ENCODE data around the gene ABCC6.

Gene ABCC6

GRCh38 chr16:16171332-16171919 is 51.9 kb downstream of the ABCC6 start:
- ChIA-PET POLR2A (ENCODE audit: low non-redundant PET) (no interaction called here), CTCF (no interaction called here)
- H3K27ac ChIP-seq, result no peak overlapping the region
- TF ChIP-seq CTCF (conservative IDR thresholded peaks at IDR 0.05; ENCODE audit: low read depth), result no peak
- no peak for DNase-seq (ENCODE audit: low spot score)

GRCh38 chr16:16169615-16170014 is 53.7 kb downstream of the ABCC6 start:
- CTCF ChIA-PET, result no interaction called here
- POLR2A ChIA-PET (ENCODE audit: low non-redundant PET), result no interaction called here
- H3K27ac ChIP-seq, result no peak overlapping the region
- TF ChIP-seq CTCF (conservative IDR thresholded peaks at IDR 0.05; ENCODE audit: low read depth), result no peak
- no peak for DNase-seq (ENCODE audit: low spot score)

- H3K27ac ChIP-seq, result no peak overlapping the region
- TF ChIP-seq CTCF (conservative IDR thresholded peaks at IDR 0.05; ENCODE audit: low read depth), result no peak
- CTCF ChIA-PET, result no interaction called here
- POLR2A ChIA-PET (ENCODE audit: low non-redundant PET), result no interaction called here
- DNase-seq (ENCODE audit: low spot score), result no peak
These were observed 54.9 kb downstream of the ABCC6 start for GRCh38 chr16:16168431-16168830.

GRCh38 chr16:16167927-16168326 is 55.4 kb downstream of the ABCC6 start:
- no peak for DNase-seq (ENCODE audit: low spot score)
- no peak for TF ChIP-seq CTCF (conservative IDR thresholded peaks at IDR 0.05; ENCODE audit: low read depth)
- ChIA-PET CTCF (no interaction called here), POLR2A (ENCODE audit: low non-redundant PET) (no interaction called here)
- H3K27ac ChIP-seq, result no peak overlapping the region

GRCh38 chr16:16166949-16167348 is 56.3 kb downstream of the ABCC6 start:
- no peak for TF ChIP-seq CTCF (conservative IDR thresholded peaks at IDR 0.05; ENCODE audit: low read depth)
- H3K27ac ChIP-seq, result no peak overlapping the region
- CTCF ChIA-PET, result no interaction called here
- DNase-seq (ENCODE audit: low spot score), result no peak
- POLR2A ChIA-PET (ENCODE audit: low non-redundant PET), result no interaction called here

- no peak for TF ChIP-seq CTCF (conservative IDR thresholded peaks at IDR 0.05; ENCODE audit: low read depth)
- CTCF ChIA-PET, result no interaction called here
- POLR2A ChIA-PET (ENCODE audit: low non-redundant PET), result no interaction called here
- H3K27ac ChIP-seq, result no peak overlapping the region
- DNase-seq (ENCODE audit: low spot score), result no peak
These were observed 57.2 kb downstream of the ABCC6 start for GRCh38 chr16:16166085-16166484.

GRCh38 chr16:16164243-16164642 is 59.1 kb downstream of the ABCC6 start:
- H3K27ac ChIP-seq, result no peak overlapping the region
- POLR2A ChIA-PET (ENCODE audit: low non-redundant PET), result no interaction called here
- CTCF ChIA-PET, result no interaction called here
- no peak for DNase-seq (ENCODE audit: low spot score)
- TF ChIP-seq CTCF (conservative IDR thresholded peaks at IDR 0.05; ENCODE audit: low read depth), result no peak
